A549 (cell line): ENCODE results near the gene ELANE.

Source experiments
- ELK1 ChIP-seq: fragments of 150-350 bp; IDR thresholded peaks from 2 replicates; pipeline ENCODE4 v1.6.1; 2014; ENCODE audit warnings: low read depth, mild to moderate bottlenecking, low read length
- FOSL2 ChIP-seq, 2 experiments: fragments of 450-650 bp in 1 of 2; fragments of >200 bp in 1 of 2; sonication (Bioruptor Twin) in 1 of 2; formaldehyde crosslinking; IDR thresholded peaks; 2 replicates each; pipeline versions ENCODE4 v1.5.0 to v1.6.1; 2016 to 2020; ENCODE audit warnings: mild to moderate bottlenecking in 1 of 2, moderate library complexity in 1 of 2
- JUN ChIP-seq, 2 experiments: fragments of >200 bp; sonication (Bioruptor Twin); formaldehyde crosslinking; IDR thresholded peaks; 2 replicates in 1 of 2; 3 replicates in 1 of 2; pipeline ENCODE4 v1.6.1; 2016 to 2017
- POLR2A ChIP-seq: IDR thresholded peaks from 2 replicates; pipeline ENCODE4 v1.6.1; 2012; ENCODE audit warnings: mild to moderate bottlenecking, low read length
- POLR2AphosphoS2 ChIP-seq: conservative IDR thresholded peaks from 2 replicates; pipeline ENCODE4 v1.6.1; 2012; ENCODE audit warnings: low read length, improper control_type of control experiment, inconsistent platforms
- TF ChIP-seq, protein P1 (sequence below): fragments of >200 bp; sonication (Bioruptor Twin); formaldehyde crosslinking; IDR thresholded peaks from 3 replicates; pipeline ENCODE4 v1.5.1; 2016
- TF ChIP-seq, protein P2 (sequence below): fragments of 200-600 bp; sonication (generic); IDR thresholded peaks from 2 replicates; pipeline ENCODE4 v1.6.1; 2016; ENCODE audit warnings: antibody characterized with exemption, mild to moderate bottlenecking, moderate library complexity

- TF ChIP-seq POLR2A (no peak), ELK1 (no peak), JUN (IDR thresholded peaks at IDR 0.05) (peak in 1 of 2 experiments; percentile 23; a peak in 1 of 5 replicates), FOSL2 (IDR thresholded peaks at IDR 0.05) (peak; percentile 44; the same call in 1 of the 2 replicates), FOSL2 (CRISPR knock-in tag; IDR thresholded peaks at IDR 0.05) (peak; percentile 79), POLR2AphosphoS2 (no peak)
- TF ChIP-seq, protein P1, sequence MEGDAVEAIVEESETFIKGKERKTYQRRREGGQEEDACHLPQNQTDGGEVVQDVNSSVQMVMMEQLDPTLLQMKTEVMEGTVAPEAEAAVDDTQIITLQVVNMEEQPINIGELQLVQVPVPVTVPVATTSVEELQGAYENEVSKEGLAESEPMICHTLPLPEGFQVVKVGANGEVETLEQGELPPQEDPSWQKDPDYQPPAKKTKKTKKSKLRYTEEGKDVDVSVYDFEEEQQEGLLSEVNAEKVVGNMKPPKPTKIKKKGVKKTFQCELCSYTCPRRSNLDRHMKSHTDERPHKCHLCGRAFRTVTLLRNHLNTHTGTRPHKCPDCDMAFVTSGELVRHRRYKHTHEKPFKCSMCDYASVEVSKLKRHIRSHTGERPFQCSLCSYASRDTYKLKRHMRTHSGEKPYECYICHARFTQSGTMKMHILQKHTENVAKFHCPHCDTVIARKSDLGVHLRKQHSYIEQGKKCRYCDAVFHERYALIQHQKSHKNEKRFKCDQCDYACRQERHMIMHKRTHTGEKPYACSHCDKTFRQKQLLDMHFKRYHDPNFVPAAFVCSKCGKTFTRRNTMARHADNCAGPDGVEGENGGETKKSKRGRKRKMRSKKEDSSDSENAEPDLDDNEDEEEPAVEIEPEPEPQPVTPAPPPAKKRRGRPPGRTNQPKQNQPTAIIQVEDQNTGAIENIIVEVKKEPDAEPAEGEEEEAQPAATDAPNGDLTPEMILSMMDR = no peak
- TF ChIP-seq, protein P2, sequence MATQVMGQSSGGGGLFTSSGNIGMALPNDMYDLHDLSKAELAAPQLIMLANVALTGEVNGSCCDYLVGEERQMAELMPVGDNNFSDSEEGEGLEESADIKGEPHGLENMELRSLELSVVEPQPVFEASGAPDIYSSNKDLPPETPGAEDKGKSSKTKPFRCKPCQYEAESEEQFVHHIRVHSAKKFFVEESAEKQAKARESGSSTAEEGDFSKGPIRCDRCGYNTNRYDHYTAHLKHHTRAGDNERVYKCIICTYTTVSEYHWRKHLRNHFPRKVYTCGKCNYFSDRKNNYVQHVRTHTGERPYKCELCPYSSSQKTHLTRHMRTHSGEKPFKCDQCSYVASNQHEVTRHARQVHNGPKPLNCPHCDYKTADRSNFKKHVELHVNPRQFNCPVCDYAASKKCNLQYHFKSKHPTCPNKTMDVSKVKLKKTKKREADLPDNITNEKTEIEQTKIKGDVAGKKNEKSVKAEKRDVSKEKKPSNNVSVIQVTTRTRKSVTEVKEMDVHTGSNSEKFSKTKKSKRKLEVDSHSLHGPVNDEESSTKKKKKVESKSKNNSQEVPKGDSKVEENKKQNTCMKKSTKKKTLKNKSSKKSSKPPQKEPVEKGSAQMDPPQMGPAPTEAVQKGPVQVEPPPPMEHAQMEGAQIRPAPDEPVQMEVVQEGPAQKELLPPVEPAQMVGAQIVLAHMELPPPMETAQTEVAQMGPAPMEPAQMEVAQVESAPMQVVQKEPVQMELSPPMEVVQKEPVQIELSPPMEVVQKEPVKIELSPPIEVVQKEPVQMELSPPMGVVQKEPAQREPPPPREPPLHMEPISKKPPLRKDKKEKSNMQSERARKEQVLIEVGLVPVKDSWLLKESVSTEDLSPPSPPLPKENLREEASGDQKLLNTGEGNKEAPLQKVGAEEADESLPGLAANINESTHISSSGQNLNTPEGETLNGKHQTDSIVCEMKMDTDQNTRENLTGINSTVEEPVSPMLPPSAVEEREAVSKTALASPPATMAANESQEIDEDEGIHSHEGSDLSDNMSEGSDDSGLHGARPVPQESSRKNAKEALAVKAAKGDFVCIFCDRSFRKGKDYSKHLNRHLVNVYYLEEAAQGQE = no peak
Measured at GRCh38 chr19:869245-870177, 17.4 kb downstream of the ELANE start.
